GM04504 (cell line): ENCODE measurements around the gene NEK9.

Experiments
- DNase-seq: peaks from one replicate; pipeline ENCODE4 v3.0.0-alpha.2; 2012; ENCODE audit warnings: low read depth

NEK9 gene

DNA sequence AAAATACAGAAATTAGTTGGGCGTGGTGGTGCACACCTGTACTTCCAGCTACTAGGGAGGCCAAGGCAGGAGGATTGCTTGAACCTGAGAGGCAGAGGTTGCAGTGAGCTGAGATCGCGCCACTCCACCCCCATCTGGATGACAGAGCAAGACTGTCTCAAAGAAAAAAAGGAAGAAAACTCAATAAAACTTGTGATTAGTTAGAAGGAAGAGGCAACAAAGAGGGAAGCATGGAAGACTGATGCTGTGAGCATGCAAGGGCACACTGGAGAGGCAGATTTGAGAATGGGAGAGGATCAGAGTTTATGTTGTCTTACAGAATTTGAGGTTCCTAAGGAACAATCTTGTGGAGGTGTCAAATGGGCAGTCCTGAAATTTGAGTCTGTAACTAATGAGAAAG, 60.2 kb downstream of the NEK9 start:
- no peak for DNase-seq

DNA sequence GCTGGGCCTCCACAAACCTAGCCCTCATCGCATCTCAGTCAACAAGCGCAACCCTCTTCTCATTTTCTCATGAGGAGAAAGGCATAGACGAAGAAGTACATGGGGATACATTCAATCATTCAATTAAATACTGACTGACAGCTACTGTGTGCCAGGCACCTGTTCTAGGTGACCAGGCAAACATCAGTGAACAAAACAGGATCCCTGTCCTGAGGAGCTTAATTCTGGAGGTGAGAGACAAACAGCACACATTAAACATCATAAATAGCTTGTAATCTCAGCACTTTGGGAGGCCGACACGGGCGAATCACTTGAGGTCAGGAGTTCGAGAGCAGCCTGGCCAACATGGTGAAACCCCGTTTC, 62.7 kb downstream of the NEK9 start:
- DNase-seq = no peak

DNA sequence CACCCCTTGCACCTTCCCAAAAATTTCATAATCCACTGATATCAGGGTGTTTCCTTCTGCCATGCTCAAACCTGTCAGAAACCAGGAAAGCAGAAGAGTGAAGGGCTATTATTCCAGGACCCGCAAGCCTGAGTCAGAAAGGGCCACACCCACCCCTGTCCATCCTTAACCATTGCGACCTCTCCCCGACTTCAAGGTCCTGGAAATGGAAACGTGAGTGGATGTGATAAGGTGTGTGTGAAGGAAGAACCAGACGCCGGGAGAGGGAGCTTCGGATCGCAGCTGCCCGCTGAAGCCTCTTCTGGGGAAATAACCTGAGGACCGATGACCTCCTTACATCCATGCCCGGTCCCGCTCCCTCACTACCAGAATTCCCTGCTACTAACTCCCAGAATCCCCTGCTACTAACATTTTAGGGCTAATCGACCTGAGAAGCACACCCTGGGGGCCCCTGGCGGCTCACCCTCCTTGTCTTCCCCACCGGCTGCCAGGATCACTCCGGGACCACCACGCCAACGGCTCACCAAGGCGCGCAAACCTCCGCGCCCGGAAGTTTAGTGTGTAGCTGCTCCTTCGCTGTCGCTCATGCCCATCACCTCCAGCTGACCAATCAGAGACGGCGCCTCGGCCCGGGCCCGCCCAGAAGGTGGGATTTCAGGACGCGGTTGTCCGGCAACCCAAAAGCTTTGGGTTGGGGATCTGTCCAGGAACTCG, 63.2 kb downstream of the NEK9 start, which contains the start of gene ACYP1:
Gene ACYP1 (minus strand): TSS at position 534 of the 714 bp plus-strand sequence. CDS start 471 bp downstream, at position 63.
- peak; percentile 76 for DNase-seq

DNA sequence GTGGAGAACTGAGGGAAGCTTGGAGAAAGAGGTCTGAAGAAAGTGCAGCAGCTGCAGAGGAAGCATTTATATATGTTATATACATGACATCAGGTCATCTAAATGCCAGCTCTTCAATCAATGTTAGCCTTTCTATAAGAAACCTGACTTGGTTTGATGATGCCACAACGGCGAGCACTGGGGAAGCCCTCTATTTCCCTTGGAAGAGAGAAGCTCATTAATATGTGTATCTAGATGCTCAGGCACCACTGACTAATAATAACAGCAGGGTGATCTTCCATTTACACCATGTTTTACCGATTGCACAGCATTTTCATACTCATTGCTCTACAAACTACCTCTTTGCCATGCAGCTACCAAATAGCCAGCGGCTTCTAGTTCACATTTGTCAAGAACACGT, 63.8 kb downstream of the NEK9 start:
- DNase-seq = no peak

DNA sequence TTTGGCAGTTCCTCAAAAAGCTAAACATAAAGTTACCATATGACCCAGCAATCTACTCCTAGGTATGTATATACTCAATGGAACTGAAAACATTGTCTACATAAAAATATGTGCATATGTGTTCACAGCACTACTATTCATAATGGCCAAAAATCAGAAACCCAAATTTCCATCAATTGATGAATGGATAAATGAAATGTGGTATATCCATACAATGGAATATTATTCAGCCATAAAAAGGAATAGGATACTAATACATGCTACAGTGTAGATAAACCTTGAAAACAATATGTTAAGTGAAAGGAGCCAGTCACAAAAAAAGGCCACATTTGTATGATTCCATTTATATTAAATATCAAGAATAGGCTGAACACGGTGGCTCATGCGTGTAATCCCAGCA, 66.4 kb downstream of the NEK9 start:
- no peak for DNase-seq

DNA sequence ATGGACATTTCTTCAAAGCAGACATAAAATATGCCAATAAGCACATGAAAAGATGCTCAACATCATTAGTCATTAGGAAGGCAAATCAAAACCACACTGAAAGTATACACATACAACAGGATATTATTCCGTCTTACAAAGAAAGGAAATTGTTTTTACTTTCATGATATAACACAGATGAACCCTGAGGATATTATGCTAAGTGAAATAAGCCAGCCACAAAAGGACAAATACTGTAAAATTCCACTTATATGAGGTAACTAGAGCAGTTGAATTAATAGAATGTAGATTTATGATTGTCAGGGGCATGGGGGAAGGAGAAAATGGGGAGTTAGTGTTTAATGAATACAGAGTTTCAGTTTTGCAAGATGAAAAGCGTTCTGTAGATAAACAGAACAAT, 67.2 kb downstream of the NEK9 start:
- no peak for DNase-seq

DNA sequence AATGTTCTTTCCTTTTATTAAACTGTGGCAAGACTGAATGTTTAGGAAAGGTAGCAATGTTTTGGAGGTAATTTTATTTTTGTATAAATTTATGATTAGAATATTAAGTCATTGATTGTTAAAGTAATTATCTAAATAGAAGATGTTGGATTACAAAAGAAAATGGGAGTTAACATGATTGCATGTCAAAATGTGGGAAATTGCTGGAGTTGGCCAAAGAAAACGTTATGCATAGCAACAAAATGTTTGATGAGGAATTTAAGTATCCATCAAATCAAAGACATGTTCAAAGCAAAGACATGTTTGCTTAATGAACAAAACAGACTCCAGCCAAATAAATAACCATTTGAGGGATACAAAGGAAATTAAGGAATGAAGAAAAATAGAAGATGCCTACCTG, 72.4 kb downstream of the NEK9 start:
- DNase-seq = no peak

DNA sequence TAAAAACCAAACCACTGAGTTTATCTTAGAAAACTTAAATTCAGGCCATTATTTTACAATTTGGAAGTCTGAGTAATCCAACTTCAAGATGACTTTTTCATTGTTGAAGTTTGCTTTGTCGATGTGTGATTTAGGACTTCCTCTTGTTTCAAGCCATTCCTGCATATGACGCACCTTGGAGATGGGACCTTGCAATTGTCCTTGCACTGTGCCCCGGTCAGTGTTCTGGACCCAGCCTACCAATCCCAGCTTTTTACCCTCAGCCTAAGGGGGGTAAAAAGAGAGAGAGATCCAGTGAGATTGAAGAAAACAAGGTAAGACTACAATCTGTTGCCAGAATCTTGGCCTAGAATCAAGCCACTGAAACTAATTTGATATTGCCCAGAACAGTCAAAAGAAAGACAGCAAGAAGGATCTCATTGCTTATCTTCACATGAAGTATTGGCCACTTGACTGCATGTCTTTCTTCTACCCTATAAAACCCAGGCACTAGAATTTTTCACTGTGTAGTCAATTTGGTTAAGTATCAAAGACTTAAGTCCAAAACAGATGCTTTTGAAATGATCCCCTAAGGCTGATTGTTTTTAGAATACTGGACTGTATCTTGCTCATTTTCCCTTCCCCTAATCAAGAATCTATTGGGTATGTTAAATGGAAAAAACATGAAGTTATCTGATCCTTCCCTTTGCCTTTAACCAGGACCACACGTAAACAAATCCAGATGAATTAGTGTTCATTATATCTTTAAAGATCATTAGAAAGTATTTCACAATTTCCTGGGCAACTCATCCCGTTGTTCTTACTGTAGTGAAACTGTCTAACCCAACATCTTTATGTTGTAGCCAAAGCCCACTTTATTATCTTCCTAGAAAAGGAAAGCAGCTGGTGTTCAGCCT, 73.2 kb downstream of the NEK9 start:
- DNase-seq = peak; percentile 59

DNA sequence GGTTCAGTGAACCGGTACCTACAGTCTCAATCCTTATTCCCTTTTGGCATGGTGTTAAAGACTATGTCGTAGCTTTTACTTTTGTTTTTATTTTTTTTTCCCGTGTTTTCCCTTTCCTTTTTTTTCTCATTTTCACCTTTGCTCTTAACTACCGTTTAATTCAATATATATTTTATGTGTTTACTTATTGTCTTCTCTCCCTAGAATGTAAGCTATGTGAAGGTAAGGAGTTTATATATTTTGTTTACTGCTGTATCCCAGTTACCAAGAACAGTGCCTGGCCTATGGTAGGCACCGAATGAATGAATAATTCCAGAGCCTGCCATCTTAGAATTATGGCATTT, 75.3 kb downstream of the NEK9 start:
- DNase-seq = no peak

DNA sequence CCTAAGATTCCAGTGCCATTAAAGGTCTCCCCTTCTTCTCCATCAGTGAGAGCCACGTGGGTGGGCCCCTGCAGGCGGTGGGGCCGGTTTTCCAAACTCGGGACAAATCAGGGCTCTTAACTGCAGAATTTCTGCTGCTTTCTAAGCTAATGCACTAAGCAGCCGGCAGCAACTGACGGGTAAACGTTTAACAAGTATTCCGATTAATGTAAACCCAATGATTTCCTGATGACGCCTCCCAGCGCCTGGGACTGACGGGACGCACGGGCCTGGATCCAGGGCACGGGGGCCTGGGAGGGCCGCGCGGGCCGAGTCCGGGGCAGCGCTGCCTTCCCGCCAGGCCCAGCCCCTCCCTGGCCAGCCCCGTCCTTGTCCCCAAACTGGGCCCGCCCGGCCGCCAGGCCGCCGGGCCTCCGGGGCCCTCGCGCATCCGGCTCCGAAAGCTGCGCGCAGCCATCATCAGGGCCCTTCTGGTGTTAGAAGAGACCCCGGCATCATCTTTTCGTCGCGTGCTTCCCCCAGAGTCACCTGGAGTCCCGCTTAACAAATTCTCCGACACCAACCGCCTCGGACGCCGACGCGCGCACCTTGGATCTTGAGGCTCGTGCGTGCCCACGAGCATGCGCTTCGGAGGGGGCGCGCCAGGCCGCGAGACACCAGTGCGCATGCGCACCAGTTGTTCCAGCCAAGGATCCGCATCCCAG, 75.8 kb downstream of the NEK9 start, which contains the start of gene MLH3:
Gene MLH3 (minus strand): TSS at position 616 of the 704 bp plus-strand sequence. CDS start 1,812 bp downstream, outside the sequence.
- no peak for DNase-seq

DNA sequence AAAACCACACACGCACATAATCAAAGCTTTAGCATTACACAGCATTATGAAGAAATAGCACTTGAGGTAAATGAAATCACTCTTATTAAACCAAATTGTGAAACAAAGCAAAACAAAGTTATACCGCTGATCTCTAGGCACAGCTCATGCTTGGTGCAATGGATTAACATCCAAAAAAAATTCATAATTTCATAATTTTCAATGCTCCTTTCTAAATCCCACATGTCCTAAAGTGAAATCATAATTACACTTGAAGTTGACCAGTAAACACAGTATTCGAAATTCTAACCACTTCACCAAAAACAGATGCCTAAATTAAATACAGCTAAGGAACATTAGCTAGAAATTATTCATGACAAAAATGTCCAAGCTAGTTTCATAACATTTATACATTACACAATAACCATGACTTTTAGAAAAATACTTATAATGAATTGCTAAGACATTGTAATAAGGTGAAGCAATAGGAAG, 77.1 kb downstream of the NEK9 start:
- DNase-seq = no peak

DNA sequence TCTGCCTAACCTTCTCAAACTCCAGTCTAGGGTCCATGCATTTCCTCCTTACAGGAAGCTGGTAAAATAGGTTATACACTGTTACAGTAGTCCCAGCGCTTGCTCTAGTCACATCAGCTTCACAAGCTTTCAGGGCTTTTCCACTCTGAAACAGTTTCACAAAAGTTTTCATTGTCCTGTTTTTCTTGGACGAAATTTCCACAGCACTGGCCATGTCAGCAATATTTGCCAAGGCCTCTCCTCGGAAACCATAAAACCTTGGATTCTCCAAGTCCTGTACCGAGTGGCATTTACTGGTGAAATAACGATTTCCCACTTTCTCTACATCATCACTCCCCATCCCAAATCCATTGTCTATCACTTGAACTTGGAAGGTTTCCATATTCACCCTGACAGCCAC, 77.7 kb downstream of the NEK9 start:
- no peak for DNase-seq

DNA sequence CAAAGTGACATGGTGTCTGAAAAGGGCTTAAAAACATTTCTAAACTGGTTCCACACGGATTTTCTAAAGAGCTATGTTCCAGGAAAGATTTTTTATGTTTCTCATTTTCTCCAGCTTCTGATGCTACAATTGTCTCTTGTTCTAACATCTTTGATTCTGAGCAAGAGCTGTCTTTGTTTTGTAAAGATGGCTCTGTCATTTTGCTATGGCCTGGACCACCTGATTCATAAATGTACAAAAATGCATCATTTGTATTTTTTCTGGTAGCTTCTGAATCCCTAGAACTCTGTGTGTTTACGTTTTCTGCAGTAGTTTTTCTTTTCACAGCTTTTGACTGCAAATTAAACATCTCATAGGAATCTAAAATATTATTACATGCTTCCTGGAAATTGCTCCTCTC, 78.7 kb downstream of the NEK9 start:
- no peak for DNase-seq

DNA sequence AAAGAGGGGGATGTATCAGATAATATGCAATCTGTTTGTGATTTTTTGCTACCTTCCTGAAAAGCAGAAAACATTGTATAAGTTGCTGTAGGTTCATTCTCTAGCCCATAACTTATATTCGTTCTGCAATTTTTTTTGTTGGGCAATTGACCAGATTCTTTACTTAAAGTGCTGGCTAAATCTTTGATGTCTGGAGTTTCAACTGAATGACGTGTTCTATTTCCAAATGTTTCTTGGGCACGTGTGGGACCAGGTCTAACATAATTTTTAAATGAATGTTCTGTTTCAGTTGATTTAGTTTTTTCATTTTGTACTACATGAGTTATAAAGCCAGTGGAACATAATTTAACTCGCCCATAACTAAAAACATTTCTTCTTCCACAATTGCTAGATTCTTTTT, 79.3 kb downstream of the NEK9 start:
- DNase-seq = no peak

DNA sequence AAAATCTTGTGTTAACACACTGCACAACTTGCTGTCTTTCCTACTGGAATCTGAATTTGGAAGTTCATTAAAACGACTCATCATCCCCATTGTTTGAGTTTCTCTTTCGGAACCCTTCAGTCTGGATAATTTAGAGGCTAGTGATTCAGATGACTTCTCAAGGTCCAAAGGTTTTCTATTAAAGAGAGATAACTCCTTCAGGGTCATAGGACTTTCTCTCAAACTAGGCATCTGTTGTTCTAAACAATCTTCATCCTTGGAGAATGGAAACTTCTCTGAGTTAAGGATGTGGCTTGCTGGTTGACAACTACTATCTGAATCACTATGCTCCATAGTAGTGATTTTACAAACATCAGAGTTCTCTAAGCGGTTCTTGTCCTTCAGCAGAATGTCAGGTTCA, 79.9 kb downstream of the NEK9 start:
- DNase-seq = no peak

DNA sequence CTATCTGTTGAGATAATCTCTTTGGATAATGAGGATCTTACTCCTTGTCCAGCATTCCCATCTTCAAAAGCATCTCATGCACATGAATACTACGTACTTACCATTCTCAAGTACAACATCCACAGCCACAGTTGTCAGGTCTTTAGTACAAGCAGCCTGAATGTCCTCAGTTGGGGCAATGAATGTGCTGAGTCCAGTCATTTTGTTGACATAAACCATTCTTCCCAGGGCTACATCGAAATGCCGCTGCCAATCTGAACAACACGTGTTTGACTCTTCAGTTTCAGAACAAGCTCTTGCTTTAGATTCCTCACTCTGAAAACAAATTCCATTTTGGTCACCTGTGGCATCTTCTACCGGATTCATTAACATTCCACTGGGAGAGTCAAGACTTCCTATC, 80.6 kb downstream of the NEK9 start:
- DNase-seq = no peak

DNA sequence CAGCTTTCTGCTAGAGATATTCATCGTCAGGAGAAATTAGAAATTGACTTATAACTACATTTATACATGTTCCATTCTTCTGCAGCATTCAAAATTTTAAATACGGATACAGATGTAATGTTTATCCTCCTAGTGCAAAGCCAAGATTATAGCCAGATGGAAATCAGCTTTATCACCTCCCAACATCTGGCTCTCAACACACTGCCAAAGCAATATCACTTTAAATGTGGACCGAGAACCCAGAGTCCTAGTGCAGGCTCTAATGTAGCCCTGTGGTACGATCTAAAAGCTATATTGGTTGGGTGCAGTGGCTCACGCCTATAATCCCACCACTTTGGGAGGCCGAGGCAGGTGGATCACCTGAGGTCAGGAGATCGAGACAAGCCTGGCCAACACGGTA, 82.1 kb downstream of the NEK9 start:
- DNase-seq = no peak

DNA sequence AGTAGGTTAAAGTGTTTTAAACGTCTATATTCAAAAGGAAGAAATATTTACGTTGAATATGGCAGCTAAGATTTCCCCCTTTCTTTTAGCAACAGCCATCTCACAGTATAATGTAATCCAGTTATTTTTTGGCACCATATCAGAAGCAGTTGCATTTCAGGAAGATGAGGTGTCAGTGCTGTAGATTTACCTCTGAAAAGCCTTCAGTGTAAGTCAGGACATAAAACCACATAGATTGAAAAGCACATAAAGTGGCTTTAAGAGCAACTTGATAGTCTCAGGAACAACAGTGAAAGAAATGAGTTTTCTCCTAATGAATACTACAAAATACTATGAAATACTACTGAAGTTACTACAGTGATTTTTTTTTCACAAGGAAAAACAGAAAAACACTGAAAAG, 82.5 kb downstream of the NEK9 start:
- DNase-seq = no peak

DNA sequence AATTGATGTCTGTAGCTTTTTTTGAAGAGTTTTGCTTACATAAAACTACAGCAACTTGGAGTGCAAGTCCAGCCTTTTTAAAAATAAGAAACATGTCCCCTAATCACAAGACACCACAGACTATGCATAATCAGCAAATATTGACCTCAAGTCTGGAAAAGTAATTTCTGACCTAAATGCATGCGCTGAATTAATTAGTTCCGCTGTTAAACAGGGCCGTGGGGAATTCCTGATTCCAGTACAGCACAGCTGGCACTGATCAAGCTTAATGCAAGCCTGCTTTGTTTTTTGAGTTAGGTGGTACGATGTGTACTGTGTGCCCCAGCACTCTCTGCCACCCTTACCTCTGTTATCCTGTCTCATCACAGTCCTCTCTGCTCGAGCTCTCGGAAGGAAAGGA, 84.8 kb downstream of the NEK9 start:
- no peak for DNase-seq

DNA sequence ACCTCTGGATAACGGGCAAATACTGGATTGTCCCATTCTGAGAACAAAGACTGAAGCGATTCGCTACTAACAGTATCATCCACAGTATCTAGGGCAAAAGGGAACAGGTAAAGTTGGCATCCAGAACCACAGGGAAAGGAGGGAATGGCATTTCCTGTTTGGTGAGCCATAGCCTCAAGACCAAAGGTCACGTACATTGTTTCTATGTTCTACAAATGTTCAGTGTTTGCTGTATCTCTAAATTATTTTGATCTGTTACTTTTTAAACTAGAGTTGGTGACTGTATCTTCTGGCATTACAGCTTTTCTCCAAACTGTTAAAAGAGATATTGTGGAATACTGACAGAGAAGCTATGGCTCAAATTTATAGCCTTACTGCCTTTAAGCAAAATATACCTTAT, 85.2 kb downstream of the NEK9 start:
- DNase-seq = no peak

DNA sequence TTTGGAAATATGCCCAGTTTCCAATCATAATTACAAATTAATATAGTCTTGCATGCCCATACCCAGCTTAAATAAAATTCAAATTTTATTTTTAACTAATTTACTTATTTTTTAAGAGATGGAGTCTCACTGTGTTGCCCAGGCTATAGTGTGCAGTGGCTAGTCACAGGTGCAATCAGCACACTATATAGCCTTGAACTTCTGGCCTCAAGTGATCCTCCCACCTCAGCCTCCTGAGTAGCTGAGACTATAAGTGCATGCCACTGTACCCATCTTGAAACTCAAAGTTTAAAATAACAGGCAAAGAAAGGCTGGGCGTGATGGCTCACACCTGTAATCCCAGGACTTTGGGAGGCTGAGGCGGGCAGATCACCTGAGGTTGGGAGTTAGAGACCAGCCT, 85.9 kb downstream of the NEK9 start:
- DNase-seq = no peak

DNA sequence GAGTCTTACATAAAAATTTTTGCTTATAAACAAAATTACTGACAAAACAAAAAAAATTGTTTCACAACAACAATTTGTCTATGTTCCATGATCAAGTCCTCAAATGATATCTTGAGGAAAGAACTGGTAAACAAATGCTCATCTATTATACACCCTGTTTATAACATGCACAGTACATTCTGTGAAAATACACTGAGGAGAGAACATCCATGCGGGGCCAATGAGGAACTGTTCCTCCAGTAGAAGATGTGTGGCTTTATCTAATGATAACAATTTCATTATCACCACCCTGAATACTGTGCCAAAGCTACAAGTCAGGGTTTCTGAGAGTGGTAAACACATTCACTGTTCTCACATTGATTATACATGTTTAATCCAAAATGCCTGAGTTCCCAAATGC, 86.3 kb downstream of the NEK9 start:
- no peak for DNase-seq

DNA sequence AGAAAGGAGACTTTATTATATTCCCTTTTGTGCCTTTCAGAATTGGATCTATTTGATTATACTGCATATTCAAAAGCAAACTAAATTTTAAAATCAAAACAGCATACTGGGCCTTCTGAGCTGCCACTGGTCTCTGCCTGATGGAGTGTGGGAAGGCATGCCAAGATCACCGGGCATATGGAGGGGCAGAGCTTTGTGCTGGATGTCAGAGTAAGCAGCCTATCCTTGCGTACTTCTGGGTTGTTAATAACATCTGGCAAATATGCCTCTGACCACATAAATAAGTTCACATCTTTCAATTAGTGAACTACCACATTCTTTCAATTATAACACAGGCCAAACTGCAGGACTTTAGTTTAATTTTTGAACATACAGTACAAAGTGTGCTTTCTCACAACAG, 93.9 kb downstream of the NEK9 start:
- DNase-seq = no peak
